Chondrocyte (in vitro differentiated cells): Measurements from ENCODE around the gene CD22. TPM values are rescaled to one million over a fixed set of nuclear protein-coding genes. Genes with fewer than 3 reads are reported as not detected.

Source experiments
- DNase-seq: peaks from one replicate; pipeline ENCODE4 v3.0.0; 2021; ENCODE audit warnings: mixed read lengths, low spot score
- H3K27ac Mint-ChIP-seq: one replicate; pipeline ENCODE4 v1.8.0; 2021; ENCODE audit warnings: mild to moderate bottlenecking, moderate library complexity, mixed read lengths; ENCODE audit not compliant: unreplicated experiment
- H3K27me3 Mint-ChIP-seq: 2 replicates; pipeline ENCODE4 v1.8.0; 2021; ENCODE audit warnings: low read depth, mixed read lengths
- H3K36me3 Mint-ChIP-seq: 2 replicates; pipeline ENCODE4 v1.8.0; 2021; ENCODE audit warnings: low read depth, mixed read lengths
- H3K4me1 Mint-ChIP-seq: 2 replicates; pipeline ENCODE4 v1.8.0; 2021; ENCODE audit warnings: low read depth, mild to moderate bottlenecking, mixed read lengths
- H3K4me3 Mint-ChIP-seq: one replicate; pipeline ENCODE4 v1.8.0; 2021; ENCODE audit warnings: mild to moderate bottlenecking, moderate library complexity, mixed read lengths; ENCODE audit not compliant: unreplicated experiment
- H3K9me3 Mint-ChIP-seq: 2 replicates; pipeline ENCODE4 v1.8.0; 2021; ENCODE audit warnings: low read depth, mixed read lengths
- CTCF ChIP-seq: fragments of 200-600 bp; sonication (generic); IDR thresholded peaks from 2 replicates; pipeline ENCODE4 v1.5.0; 2021; ENCODE audit warnings: antibody characterized with exemption, mild to moderate bottlenecking, moderate library complexity
- total RNA-seq: library from RNA; stranded (reverse); gene quantifications from 3 replicates; pipeline ENCODE4 v1.2.1, GENCODE V29; 2021

The CD22 gene
- total RNA-seq, 1 donor from 2014 or later = not detected

GRCh38 chr19:35352177-35352447 is 23.1 kb downstream of the CD22 start:
- Mint-ChIP-seq H3K9me3 (no peaks in the 10 kb centered on the region), H3K4me1 (no peaks in the 10 kb centered on the region), H3K36me3 (peaks cover 1% of the 10 kb centered on the region), H3K27me3 (peaks cover 44% of the 10 kb centered on the region), H3K4me3 (no peak overlapping the region), H3K27ac (no peak overlapping the region)
- DNase-seq = no peak
- TF ChIP-seq CTCF = no peak

GRCh38 chr19:35352448-35353304 is 23.7 kb downstream of the CD22 start:
- no peak overlapping the region for H3K4me3 Mint-ChIP-seq
- H3K4me1 Mint-ChIP-seq = no peaks in the 10 kb centered on the region
- H3K27ac Mint-ChIP-seq = no peak overlapping the region
- peak; percentile 88 for TF ChIP-seq CTCF
- H3K9me3 Mint-ChIP-seq = no peaks in the 10 kb centered on the region
- peaks cover 41% of the 10 kb centered on the region for H3K27me3 Mint-ChIP-seq
- DNase-seq = peak; percentile 76
- peaks cover 1% of the 10 kb centered on the region for H3K36me3 Mint-ChIP-seq

DNA sequence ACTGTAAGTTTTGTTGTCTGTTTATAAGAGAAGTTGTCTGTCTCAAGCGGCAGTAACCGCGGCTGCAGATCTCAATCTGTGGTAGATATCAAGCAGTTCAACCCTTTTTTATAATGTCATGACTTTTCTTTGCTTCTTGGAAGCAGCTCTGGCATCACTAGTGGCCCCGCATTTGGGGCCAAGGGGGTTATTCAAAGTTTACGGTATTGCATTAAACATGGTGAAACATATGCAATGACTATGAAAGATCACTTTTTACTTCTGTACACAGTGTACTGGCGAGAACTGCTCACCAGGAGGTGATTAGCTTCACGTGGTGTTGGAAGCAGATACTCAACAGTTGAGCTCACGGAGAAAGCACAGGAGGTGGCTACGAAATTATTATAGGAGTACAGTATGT is 24.6 kb downstream of the CD22 start:
- Mint-ChIP-seq H3K4me1 (no peaks in the 10 kb centered on the region), H3K36me3 (peaks cover 1% of the 10 kb centered on the region), H3K4me3 (no peak overlapping the region), H3K27ac (no peak overlapping the region), H3K9me3 (no peaks in the 10 kb centered on the region), H3K27me3 (peaks cover 37% of the 10 kb centered on the region)
- TF ChIP-seq CTCF = no peak
- peak; percentile 15 for DNase-seq

- Mint-ChIP-seq H3K27me3 (peaks cover 25% of the 10 kb centered on the region), H3K9me3 (no peaks in the 10 kb centered on the region), H3K36me3 (no peaks in the 10 kb centered on the region), H3K4me3 (no peak overlapping the region), H3K4me1 (no peaks in the 10 kb centered on the region), H3K27ac (no peak overlapping the region)
- TF ChIP-seq CTCF = no peak
- DNase-seq = peak; percentile 30
Observed at GRCh38 chr19:35354898-35355297, 25.9 kb downstream of the CD22 start.

DNA sequence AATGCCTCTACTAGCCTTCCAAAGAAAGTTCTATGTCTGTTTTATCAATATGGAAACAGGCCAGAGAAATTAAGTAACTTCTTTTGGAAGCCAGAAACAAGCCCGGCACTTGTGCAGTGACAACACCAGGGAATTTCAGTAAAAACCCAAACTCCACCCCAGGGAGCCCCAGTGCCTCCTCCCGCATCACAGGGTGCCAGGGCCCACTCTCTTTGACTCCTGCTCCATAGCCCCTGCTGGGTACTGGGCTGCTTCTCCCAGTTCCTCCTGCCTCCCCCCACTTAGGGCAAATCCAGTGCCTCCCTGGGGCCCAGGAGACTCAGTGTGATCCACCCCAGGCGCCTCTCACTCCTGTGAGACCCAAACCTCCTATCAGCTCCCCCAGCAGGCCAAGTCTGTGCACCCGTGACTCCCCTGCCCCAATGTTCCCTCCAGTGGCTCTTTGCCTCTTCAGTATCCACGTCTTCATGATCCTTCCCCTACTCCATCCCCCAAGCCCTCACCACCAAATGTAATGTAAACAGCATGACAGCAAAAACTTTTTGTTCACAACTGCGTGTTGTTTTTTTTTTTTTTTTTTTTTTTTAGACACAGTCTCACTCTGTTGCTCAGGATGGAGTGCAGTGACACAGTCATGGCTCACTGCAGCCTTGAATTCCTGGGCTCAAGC is 26.9 kb downstream of the CD22 start:
- no peak for TF ChIP-seq CTCF
- Mint-ChIP-seq H3K27me3 (peaks cover 25% of the 10 kb centered on the region), H3K4me1 (no peaks in the 10 kb centered on the region), H3K4me3 (no peak overlapping the region), H3K36me3 (no peaks in the 10 kb centered on the region), H3K9me3 (no peaks in the 10 kb centered on the region), H3K27ac (no peak overlapping the region)
- DNase-seq = peak; percentile 18
